ENCODE results near the gene RMI2. TPM values are rescaled to one million over a fixed set of nuclear protein-coding genes. Genes with fewer than 3 reads are reported as not detected.

RMI2 gene
- total and polyA plus RNA-seq, 2 of the 8 experiments (the other 6 are each of a cell fraction or from before 2014, with no cell fraction given): 58.2 to 96.0 TPM

DNA sequence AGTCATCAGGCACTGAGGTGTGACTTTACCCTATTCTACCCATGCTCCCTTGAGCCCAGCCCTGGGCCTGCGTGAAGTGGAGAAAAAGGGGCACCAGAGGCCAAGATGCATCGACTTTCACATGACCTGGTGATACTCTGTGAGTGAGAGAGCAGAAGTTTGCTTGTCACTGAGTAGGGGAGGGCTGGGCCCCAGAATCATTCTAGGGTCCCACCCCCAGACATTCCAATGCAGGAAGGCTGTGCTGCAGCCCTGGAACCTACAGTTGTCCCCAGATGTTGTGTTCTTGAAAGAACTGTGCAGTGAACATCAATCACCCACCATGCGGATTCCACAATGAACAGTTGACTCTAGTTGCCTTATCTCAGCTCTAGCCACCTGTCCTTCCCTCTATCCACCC is 6.2 kb upstream of the RMI2 start:
- ChIA-PET POLR2A (ENCODE audit: partially characterized antibody) (interaction anchor here (1.3 to 2.4 kb wide), 3 partner anchors 11 to 24 kb away, joined by 4 to 14 read pairs (median 5); no protein-coding TSS in a partner anchor), CTCF (ENCODE audit: partially characterized antibody) (interaction anchor here (1.6 kb wide), 1 partner anchor 19 kb away, joined by 8 read pairs; no protein-coding TSS in a partner anchor)
- Histone ChIP-seq H4K5ac (ENCODE audit: insufficient read length, low read depth, low read length) (no peak overlapping the region), H3K56ac (replicated peaks; ENCODE audit: insufficient read length, low read depth, low read length) (no peak overlapping the region), H3K18ac (ENCODE audit: extremely low read depth, low read length) (no peak overlapping the region), H2BK12ac (ENCODE audit: low read depth, low read length) (peak overlapping the region; percentile 97; the same call in 1 of the 2 replicates), H2BK15ac (ENCODE audit: low read length) (peak overlapping the region; percentile 95; the same call in 1 of the 2 replicates), H3K79me2 (ENCODE audit: control insufficient read depth in 1 of 2, insufficient read depth in 2 of 2, low read length in 2 of 2) (no peaks in the 10 kb centered on the region), H2AK5ac (ENCODE audit: low read depth, low read length) (peak overlapping the region; percentile 45; the same call in 1 of the 2 replicates), H3K14ac (ENCODE audit: insufficient read length) (no peak overlapping the region), H3K4me2 (ENCODE audit: insufficient read depth in 1 of 2, low read depth in 2 of 2, low read length in 2 of 2) (no peak overlapping the region), H3K27ac (ENCODE audit: low read depth, low read length) (no peak overlapping the region), H2AFZ (ENCODE audit: low read length) (no peak overlapping the region), H3K9ac (replicated peaks in 1 of 4; ENCODE audit: extremely low read depth in 1 of 4, low read depth in 3 of 4, low read length in 3 of 4) (no peak overlapping the region), H3K4me3 (ENCODE audit: extremely low read depth in 1 of 4, insufficient read depth in 2 of 4, low read depth in 3 of 4, low read length in 4 of 4) (no peak overlapping the region), H4K20me1 (replicated peaks in 1 of 2; ENCODE audit: control insufficient read depth in 1 of 2, insufficient read depth in 2 of 2, low read length in 2 of 2) (no peaks in the 10 kb centered on the region), H4K8ac (ENCODE audit: extremely low read depth, insufficient read depth, low read length) (no peak overlapping the region), H3K9me3 (ENCODE audit: insufficient read depth in 2 of 2, low read depth in 1 of 2, low read length in 1 of 2) (peaks cover 7 to 12% of the 10 kb centered on the region in 2 experiments; a peak in 2 of 4 replicates), H4K91ac (replicated peaks; ENCODE audit: insufficient read length, low read length) (peak overlapping the region; percentile 61), H2BK120ac (replicated peaks; ENCODE audit: low read depth, low read length) (no peak overlapping the region), H3K4ac (replicated peaks; ENCODE audit: insufficient read length, low read depth, low read length) (no peak overlapping the region), H3K23ac (ENCODE audit: insufficient read length) (no peak overlapping the region), H3K23me2 (ENCODE audit: low read depth, low read length) (no peaks in the 10 kb centered on the region), H3K36me3 (ENCODE audit: control insufficient read depth in 2 of 4, insufficient read depth in 4 of 4, low read length in 3 of 4) (no peaks in the 10 kb centered on the region; a peak in 1 of 8 replicates), H3K27me3 (replicated peaks in 1 of 4; ENCODE audit: control insufficient read depth in 3 of 4, extremely low read depth in 1 of 4, insufficient read depth in 3 of 4, low read length in 3 of 4) (no peaks in the 10 kb centered on the region), H2BK5ac (ENCODE audit: low read depth, low read length) (no peak overlapping the region), H3K79me1 (ENCODE audit: low read depth, low read length) (no peaks in the 10 kb centered on the region), H2BK20ac (ENCODE audit: low read length) (peak overlapping the region; percentile 24; the same call in 1 of the 2 replicates), H3K4me1 (replicated peaks in 1 of 4; ENCODE audit: control insufficient read depth in 3 of 4, insufficient read depth in 4 of 4, low read length in 3 of 4) (peaks cover 0 to 10% (median 4%) of the 10 kb centered on the region in 4 experiments; a peak in 3 of 7 replicates)
- DNase-seq (ENCODE audit: low read depth in 1 of 2, low spot score in 2 of 2) (no peak), FAIRE-seq (no peak)
- WGBS, 2 experiments (ENCODE audit: extremely low coverage in 1 of 2, insufficient coverage in 1 of 2, insufficient read length in 1 of 2, insufficient replicate concordance in 2 of 2, low coverage in 1 of 2, low lambda C conversion rate in 2 of 2, missing lambda C conversion rate in 1 of 2): 96% methylated on average over 3 of the region's 3 CpGs; no CpG with 5 or more reads in 1 of the 2 experiments
- no peak for TF ChIP-seq RAD21 (IDR thresholded peaks at IDR 0.05 in 1 of 2, conservative IDR thresholded peaks at IDR 0.05 in 1 of 2; ENCODE audit: low read depth in 2 of 2, low read length in 2 of 2)
- no peak for TF ChIP-seq SIN3A (conservative IDR thresholded peaks at IDR 0.05 in 1 of 2, IDR thresholded peaks at IDR 0.05 in 1 of 2; ENCODE audit: low read depth in 1 of 2, low read length in 2 of 2)
- TF ChIP-seq, protein P1, sequence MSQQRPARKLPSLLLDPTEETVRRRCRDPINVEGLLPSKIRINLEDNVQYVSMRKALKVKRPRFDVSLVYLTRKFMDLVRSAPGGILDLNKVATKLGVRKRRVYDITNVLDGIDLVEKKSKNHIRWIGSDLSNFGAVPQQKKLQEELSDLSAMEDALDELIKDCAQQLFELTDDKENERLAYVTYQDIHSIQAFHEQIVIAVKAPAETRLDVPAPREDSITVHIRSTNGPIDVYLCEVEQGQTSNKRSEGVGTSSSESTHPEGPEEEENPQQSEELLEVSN (IDR thresholded peaks at IDR 0.05): no peak
- no peak for TF ChIP-seq NANOG (IDR thresholded peaks at IDR 0.05; ENCODE audit: insufficient read depth, low read depth, low read length, poor library complexity, severe bottlenecking)
- no peak for TF ChIP-seq POU5F1 (IDR thresholded peaks at IDR 0.05; ENCODE audit: low read depth, low read length)
- no peak for TF ChIP-seq NRF1 (IDR thresholded peaks at IDR 0.05; ENCODE audit: low read depth, low read length)
- TF ChIP-seq CREB1 (IDR thresholded peaks at IDR 0.05): no peak
- TF ChIP-seq RBBP5 (IDR thresholded peaks at IDR 0.05; ENCODE audit: borderline replicate concordance, low read depth, low read length): no peak
- no peak for TF ChIP-seq TAF7 (optimal IDR thresholded peaks at IDR 0.05; ENCODE audit: borderline replicate concordance, low read depth, low read length)
- TF ChIP-seq, protein P2, sequence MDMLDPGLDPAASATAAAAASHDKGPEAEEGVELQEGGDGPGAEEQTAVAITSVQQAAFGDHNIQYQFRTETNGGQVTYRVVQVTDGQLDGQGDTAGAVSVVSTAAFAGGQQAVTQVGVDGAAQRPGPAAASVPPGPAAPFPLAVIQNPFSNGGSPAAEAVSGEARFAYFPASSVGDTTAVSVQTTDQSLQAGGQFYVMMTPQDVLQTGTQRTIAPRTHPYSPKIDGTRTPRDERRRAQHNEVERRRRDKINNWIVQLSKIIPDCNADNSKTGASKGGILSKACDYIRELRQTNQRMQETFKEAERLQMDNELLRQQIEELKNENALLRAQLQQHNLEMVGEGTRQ (IDR thresholded peaks at IDR 0.05; ENCODE audit: low read length): no peak
- no peak for TF ChIP-seq CBX5 (IDR thresholded peaks at IDR 0.05; ENCODE audit: low read depth, low read length)
